ENCODE results near the gene ZC3H18.

The ZC3H18 gene

DNA sequence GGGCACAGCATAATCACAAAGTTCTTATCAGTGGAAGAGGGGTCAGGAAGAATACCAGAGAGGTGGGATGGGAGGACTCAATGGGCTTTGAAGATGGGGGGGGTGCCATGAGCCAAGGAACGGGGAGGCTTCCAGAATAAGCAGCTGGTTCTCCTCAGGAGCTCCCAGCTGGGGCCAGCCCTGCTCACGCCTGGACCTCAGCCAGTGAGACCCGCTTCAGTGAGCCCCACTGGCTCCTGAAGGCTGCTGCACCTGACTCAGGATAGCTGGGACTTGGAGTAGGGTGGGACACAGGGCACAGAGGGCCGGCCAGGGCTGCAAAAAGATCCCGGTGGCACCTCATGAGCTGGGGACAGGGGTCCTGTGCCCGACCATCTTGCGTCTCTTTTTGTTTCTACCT is 24.4 kb upstream of the ZC3H18 start:
- no peak overlapping the region for H3K4me3 ChIP-seq (replicated peaks; ENCODE audit: insufficient read depth, low read length)
- no peaks in the 10 kb centered on the region for H3K27me3 ChIP-seq (ENCODE audit: insufficient read depth, poor library complexity, severe bottlenecking)
- H3K27ac ChIP-seq (replicated peaks): no peak overlapping the region
- no peak for DNase-seq (ENCODE audit: low read depth in 1 of 2, low spot score in 1 of 2)
- TF ChIP-seq, protein P1, sequence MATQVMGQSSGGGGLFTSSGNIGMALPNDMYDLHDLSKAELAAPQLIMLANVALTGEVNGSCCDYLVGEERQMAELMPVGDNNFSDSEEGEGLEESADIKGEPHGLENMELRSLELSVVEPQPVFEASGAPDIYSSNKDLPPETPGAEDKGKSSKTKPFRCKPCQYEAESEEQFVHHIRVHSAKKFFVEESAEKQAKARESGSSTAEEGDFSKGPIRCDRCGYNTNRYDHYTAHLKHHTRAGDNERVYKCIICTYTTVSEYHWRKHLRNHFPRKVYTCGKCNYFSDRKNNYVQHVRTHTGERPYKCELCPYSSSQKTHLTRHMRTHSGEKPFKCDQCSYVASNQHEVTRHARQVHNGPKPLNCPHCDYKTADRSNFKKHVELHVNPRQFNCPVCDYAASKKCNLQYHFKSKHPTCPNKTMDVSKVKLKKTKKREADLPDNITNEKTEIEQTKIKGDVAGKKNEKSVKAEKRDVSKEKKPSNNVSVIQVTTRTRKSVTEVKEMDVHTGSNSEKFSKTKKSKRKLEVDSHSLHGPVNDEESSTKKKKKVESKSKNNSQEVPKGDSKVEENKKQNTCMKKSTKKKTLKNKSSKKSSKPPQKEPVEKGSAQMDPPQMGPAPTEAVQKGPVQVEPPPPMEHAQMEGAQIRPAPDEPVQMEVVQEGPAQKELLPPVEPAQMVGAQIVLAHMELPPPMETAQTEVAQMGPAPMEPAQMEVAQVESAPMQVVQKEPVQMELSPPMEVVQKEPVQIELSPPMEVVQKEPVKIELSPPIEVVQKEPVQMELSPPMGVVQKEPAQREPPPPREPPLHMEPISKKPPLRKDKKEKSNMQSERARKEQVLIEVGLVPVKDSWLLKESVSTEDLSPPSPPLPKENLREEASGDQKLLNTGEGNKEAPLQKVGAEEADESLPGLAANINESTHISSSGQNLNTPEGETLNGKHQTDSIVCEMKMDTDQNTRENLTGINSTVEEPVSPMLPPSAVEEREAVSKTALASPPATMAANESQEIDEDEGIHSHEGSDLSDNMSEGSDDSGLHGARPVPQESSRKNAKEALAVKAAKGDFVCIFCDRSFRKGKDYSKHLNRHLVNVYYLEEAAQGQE (IDR thresholded peaks at IDR 0.05; ENCODE audit: insufficient replicate concordance, low read depth): no peak
- TF ChIP-seq GABPA (IDR thresholded peaks at IDR 0.05; ENCODE audit: low read depth) (no peak), SPI1 (IDR thresholded peaks at IDR 0.05; ENCODE audit: borderline replicate concordance, low read depth) (no peak), POLR2AphosphoS5 (IDR thresholded peaks at IDR 0.05; ENCODE audit: low read depth) (no peak)
- TF ChIP-seq, protein P2, sequence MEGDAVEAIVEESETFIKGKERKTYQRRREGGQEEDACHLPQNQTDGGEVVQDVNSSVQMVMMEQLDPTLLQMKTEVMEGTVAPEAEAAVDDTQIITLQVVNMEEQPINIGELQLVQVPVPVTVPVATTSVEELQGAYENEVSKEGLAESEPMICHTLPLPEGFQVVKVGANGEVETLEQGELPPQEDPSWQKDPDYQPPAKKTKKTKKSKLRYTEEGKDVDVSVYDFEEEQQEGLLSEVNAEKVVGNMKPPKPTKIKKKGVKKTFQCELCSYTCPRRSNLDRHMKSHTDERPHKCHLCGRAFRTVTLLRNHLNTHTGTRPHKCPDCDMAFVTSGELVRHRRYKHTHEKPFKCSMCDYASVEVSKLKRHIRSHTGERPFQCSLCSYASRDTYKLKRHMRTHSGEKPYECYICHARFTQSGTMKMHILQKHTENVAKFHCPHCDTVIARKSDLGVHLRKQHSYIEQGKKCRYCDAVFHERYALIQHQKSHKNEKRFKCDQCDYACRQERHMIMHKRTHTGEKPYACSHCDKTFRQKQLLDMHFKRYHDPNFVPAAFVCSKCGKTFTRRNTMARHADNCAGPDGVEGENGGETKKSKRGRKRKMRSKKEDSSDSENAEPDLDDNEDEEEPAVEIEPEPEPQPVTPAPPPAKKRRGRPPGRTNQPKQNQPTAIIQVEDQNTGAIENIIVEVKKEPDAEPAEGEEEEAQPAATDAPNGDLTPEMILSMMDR (IDR thresholded peaks at IDR 0.05; ENCODE audit: insufficient read depth, low read length): no peak

DNA sequence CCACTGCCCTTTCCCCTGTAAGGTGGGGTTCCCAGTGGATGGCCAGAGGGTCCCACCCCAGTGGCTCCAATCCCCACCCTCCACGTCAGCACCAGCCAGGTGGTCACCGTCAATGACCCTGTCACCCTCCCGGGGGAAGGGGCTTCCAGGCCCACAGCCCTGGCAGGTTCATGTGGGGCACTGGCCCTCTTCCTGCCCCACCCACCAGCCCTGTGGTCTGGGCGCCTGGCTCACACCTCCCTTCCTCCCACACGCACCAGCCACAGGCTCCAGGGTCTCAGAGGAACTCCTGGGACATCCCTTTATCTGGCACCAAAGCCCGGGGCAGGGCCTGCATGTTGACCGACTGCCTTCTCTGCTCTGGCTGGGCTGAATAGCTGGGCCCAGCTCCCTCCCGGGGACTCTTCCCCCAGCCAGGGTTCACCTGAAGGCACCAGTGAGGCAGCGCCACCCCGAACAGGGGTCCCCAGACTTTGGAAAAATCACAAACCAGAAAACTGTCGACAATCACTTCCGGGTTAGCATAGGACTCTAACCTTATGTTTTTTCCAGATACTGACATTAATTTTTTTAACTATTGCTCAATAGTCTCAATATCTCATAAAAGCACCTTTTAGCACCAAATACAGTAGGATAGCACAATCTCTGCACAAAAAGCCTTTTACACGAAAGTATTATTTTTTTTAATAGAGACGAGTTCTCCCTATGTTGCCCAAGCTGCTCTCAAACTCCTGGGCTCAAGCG is 21.9 kb upstream of the ZC3H18 start:
- Histone ChIP-seq H3K27ac (replicated peaks) (no peak overlapping the region), H3K4me3 (replicated peaks; ENCODE audit: insufficient read depth, low read length) (no peak overlapping the region), H3K27me3 (ENCODE audit: insufficient read depth, poor library complexity, severe bottlenecking) (no peaks in the 10 kb centered on the region)
- no peak for DNase-seq (ENCODE audit: low read depth in 1 of 2, low spot score in 1 of 2)
- TF ChIP-seq, protein P2 (IDR thresholded peaks at IDR 0.05; ENCODE audit: insufficient read depth, low read length): no peak
- TF ChIP-seq SPI1 (IDR thresholded peaks at IDR 0.05; ENCODE audit: borderline replicate concordance, low read depth): no peak
- no peak for TF ChIP-seq POLR2AphosphoS5 (IDR thresholded peaks at IDR 0.05; ENCODE audit: low read depth)
- TF ChIP-seq, protein P1 (IDR thresholded peaks at IDR 0.05; ENCODE audit: insufficient replicate concordance, low read depth): no peak
- TF ChIP-seq GABPA (IDR thresholded peaks at IDR 0.05; ENCODE audit: low read depth): no peak

DNA sequence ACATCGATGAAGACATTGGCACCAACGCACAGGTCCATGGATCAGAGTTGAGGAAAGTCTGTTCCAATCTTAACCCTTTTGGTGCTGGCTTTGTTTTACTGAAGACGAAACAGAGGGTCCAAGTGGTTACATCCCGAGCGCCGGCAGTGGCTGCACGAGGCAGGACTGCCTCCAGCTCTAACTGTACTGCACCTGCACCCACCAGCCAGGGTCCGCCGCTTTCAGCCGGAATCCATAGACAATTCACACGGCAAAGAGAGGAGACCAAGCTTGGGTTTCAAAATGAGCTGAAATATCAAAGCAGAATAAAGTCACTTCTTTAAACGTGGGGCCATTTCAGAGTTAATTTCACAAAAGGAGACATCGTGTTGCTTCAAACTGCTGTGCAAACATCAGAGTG is 21.2 kb upstream of the ZC3H18 start:
- H3K27ac ChIP-seq (replicated peaks): no peak overlapping the region
- TF ChIP-seq, protein P2 (IDR thresholded peaks at IDR 0.05; ENCODE audit: insufficient read depth, low read length): no peak
- TF ChIP-seq SPI1 (IDR thresholded peaks at IDR 0.05; ENCODE audit: borderline replicate concordance, low read depth) (no peak), POLR2AphosphoS5 (IDR thresholded peaks at IDR 0.05; ENCODE audit: low read depth) (no peak), GABPA (IDR thresholded peaks at IDR 0.05; ENCODE audit: low read depth) (no peak)
- TF ChIP-seq, protein P1 (IDR thresholded peaks at IDR 0.05; ENCODE audit: insufficient replicate concordance, low read depth): no peak
- H3K4me3 ChIP-seq (replicated peaks; ENCODE audit: insufficient read depth, low read length): no peak overlapping the region
- H3K27me3 ChIP-seq (ENCODE audit: insufficient read depth, poor library complexity, severe bottlenecking): no peaks in the 10 kb centered on the region
- DNase-seq (ENCODE audit: low read depth in 1 of 2, low spot score in 1 of 2): no peak

Data from HL-60 (cell line).